ENCODE data around the gene MXRA7. TPM values are rescaled to one million over a fixed set of nuclear protein-coding genes. Genes with fewer than 3 reads are reported as not detected.
"Not testable (repeated sequence)": the region's sequence is repeated elsewhere in the genome, so short reads cannot be mapped to it uniquely, and the experiment has no call there.

Gene MXRA7
- total RNA-seq, 2 experiments from 2014 or later = 1.6 to 4.9 TPM

- H3K27ac ChIP-seq (ENCODE audit: low read depth, low read length, poor library complexity, severe bottlenecking) = no peak overlapping the region
- no peaks in the 10 kb centered on the region for H3K9me2 ChIP-seq (ENCODE audit: insufficient read depth, low read length)
- H3K4me1 ChIP-seq (ENCODE audit: insufficient read depth, low read length, poor library complexity, severe bottlenecking) = peaks cover 26% of the 10 kb centered on the region
- H4K20me1 ChIP-seq (ENCODE audit: insufficient read depth, low read length) = no peaks in the 10 kb centered on the region; the same call in 1 of the 2 replicates
- no peak overlapping the region for H2AFZ ChIP-seq (ENCODE audit: low read length)
- no peak for DNase-seq (ENCODE audit: low spot score)
- 0 out of 2 replicates have a peak, but pooled peaks cover 3% of the 10 kb centered on the region for H3K79me2 ChIP-seq (ENCODE audit: insufficient read depth, low read depth, low read length)
- H3K9me3 ChIP-seq (ENCODE audit: low read length) = no peaks in the 10 kb centered on the region
- H3K4me2 ChIP-seq (ENCODE audit: low read length) = no peak overlapping the region
- intact Hi-C loops (cut with micrococcal nuclease; ENCODE audit: unreplicated experiment) = no loop called here
- H3K36me3 ChIP-seq (ENCODE audit: insufficient read depth, low read length) = peaks cover 54% of the 10 kb centered on the region
- ChIA-PET POLR2A (interaction anchor here (0.6 to 0.8 kb wide), 2 partner anchors 11 to 19 kb away, joined by 3 to 4 read pairs; no protein-coding TSS in a partner anchor), CTCF (ENCODE audit: unreplicated experiment) (no interaction called here)
- no peak for TF ChIP-seq EZH2phosphoT487 (IDR thresholded peaks at IDR 0.05; ENCODE audit: borderline replicate concordance, low read depth, low read length)
- TF ChIP-seq, protein P1, sequence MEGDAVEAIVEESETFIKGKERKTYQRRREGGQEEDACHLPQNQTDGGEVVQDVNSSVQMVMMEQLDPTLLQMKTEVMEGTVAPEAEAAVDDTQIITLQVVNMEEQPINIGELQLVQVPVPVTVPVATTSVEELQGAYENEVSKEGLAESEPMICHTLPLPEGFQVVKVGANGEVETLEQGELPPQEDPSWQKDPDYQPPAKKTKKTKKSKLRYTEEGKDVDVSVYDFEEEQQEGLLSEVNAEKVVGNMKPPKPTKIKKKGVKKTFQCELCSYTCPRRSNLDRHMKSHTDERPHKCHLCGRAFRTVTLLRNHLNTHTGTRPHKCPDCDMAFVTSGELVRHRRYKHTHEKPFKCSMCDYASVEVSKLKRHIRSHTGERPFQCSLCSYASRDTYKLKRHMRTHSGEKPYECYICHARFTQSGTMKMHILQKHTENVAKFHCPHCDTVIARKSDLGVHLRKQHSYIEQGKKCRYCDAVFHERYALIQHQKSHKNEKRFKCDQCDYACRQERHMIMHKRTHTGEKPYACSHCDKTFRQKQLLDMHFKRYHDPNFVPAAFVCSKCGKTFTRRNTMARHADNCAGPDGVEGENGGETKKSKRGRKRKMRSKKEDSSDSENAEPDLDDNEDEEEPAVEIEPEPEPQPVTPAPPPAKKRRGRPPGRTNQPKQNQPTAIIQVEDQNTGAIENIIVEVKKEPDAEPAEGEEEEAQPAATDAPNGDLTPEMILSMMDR (conservative IDR thresholded peaks at IDR 0.05; ENCODE audit: low read length) = no peak
- no peak overlapping the region for H3K4me3 ChIP-seq (ENCODE audit: low read depth, low read length, poor library complexity, severe bottlenecking)
- no TSS peak for BruUV-seq (replicated peaks)
Measured at GRCh38 chr17:76713765-76714164, 3.0 kb upstream of the MXRA7 start.

- H3K9me2 ChIP-seq (ENCODE audit: insufficient read depth, low read length); H3K79me2 ChIP-seq (ENCODE audit: insufficient read depth, low read depth, low read length); H4K20me1 ChIP-seq (ENCODE audit: insufficient read depth, low read length); H3K27ac ChIP-seq (ENCODE audit: low read depth, low read length, poor library complexity, severe bottlenecking); H3K4me3 ChIP-seq (ENCODE audit: low read depth, low read length, poor library complexity, severe bottlenecking); DNase-seq (ENCODE audit: low spot score); H3K4me2 ChIP-seq (ENCODE audit: low read length); intact Hi-C loops (cut with micrococcal nuclease; ENCODE audit: unreplicated experiment); BruUV-seq (replicated peaks); H3K9me3 ChIP-seq (ENCODE audit: low read length); H2AFZ ChIP-seq (ENCODE audit: low read length): not testable (repeated sequence)
- ChIA-PET POLR2A (interaction anchor here (0.6 kb wide), 1 partner anchor 163 kb away, joined by 6 read pairs; no protein-coding TSS in a partner anchor), CTCF (ENCODE audit: unreplicated experiment) (interaction anchor here (0.5 kb wide), 1 partner anchor 401 kb away, joined by 3 read pairs; no protein-coding TSS in a partner anchor)
- H3K36me3 ChIP-seq (ENCODE audit: insufficient read depth, low read length) = peaks cover 42% of the 10 kb centered on the region
- H3K4me1 ChIP-seq (ENCODE audit: insufficient read depth, low read length, poor library complexity, severe bottlenecking) = peaks cover 26% of the 10 kb centered on the region
Measured at GRCh38 chr17:76712321-76712720, 1.6 kb upstream of the MXRA7 start.

- H4K20me1 ChIP-seq (ENCODE audit: insufficient read depth, low read length); H2AFZ ChIP-seq (ENCODE audit: low read length); DNase-seq (ENCODE audit: low spot score); H3K27ac ChIP-seq (ENCODE audit: low read depth, low read length, poor library complexity, severe bottlenecking); BruUV-seq (replicated peaks); H3K79me2 ChIP-seq (ENCODE audit: insufficient read depth, low read depth, low read length); POLR2A ChIA-PET; intact Hi-C loops (cut with micrococcal nuclease; ENCODE audit: unreplicated experiment); H3K9me3 ChIP-seq (ENCODE audit: low read length); H3K9me2 ChIP-seq (ENCODE audit: insufficient read depth, low read length): not testable (repeated sequence)
- CTCF ChIA-PET (ENCODE audit: unreplicated experiment) = interaction anchor here (0.6 kb wide), 1 partner anchor 20 kb away, joined by 3 read pairs; no protein-coding TSS in a partner anchor
- TF ChIP-seq EZH2phosphoT487 (IDR thresholded peaks at IDR 0.05; ENCODE audit: borderline replicate concordance, low read depth, low read length) = 0 out of 2 replicates have a peak, but pooled peaks have one; percentile 58
- Histone ChIP-seq H3K4me1 (ENCODE audit: insufficient read depth, low read length, poor library complexity, severe bottlenecking) (peaks cover 19% of the 10 kb centered on the region), H3K4me3 (ENCODE audit: low read depth, low read length, poor library complexity, severe bottlenecking) (peak overlapping the region; percentile 43), H3K36me3 (ENCODE audit: insufficient read depth, low read length) (peaks cover 21% of the 10 kb centered on the region; the same call in 1 of the 2 replicates), H3K4me2 (ENCODE audit: low read length) (peak overlapping the region; percentile 50)
Measured at GRCh38 chr17:76709951-76710862, 558 bp downstream of the MXRA7 start.

Measured in OCI-LY7 (cell line).